ENCODE measurements around the gene LTF. TPM values are rescaled to one million over a fixed set of nuclear protein-coding genes. Genes with fewer than 3 reads are reported as not detected.
A peak's percentile ranks its signal among the peaks of the same experiment; 100 is the strongest.

The LTF gene
- total and polyA plus RNA-seq, 2 of the 13 experiments (the other 11 are each of a cell fraction or from before 2014, with no cell fraction given): not detected

GRCh38 chr3:46468753-46469600 lies 4.3 kb upstream of the LTF start (continued):
- TF ChIP-seq, protein P1, sequence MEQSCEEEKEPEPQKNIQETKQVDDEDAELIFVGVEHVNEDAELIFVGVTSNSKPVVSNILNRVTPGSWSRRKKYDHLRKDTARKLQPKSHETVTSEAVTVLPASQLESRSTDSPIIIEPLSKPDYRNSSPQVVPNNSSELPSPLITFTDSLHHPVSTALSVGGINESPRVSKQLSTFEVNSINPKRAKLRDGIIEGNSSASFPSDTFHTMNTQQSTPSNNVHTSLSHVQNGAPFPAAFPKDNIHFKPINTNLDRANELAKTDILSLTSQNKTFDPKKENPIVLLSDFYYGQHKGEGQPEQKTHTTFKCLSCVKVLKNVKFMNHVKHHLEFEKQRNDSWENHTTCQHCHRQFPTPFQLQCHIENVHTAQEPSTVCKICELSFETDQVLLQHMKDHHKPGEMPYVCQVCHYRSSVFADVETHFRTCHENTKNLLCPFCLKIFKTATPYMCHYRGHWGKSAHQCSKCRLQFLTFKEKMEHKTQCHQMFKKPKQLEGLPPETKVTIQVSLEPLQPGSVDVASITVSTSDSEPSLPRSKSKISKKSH (CRISPR knock-in tag; IDR thresholded peaks at IDR 0.05; ENCODE audit: borderline replicate concordance): no peak

DNA sequence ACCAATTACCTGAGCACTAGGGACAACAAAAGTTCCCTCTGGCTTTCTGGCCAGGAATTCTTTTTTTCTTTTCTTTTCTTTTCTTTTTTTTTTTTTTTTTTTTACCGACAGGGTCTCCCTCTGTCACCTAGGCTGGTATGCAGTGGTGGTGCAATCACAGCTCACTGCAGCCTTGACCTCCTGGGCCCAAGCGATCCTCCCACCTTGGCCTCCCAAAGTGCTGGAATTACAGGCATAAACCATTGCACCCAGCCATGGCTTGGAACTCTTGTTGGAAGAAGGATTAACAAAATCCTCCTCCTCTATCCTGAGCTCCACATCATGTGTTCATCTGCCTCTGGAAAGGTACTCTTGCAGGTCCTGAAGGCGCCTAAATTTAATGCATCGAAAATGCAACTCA lies 2.9 kb upstream of the LTF start:
- H3K9me3 ChIP-seq (ENCODE audit: low read length): no peaks in the 10 kb centered on the region
- intact Hi-C loops (cut with micrococcal nuclease; ENCODE audit: unreplicated experiment) (no loop called here), in situ Hi-C loops (cut with HindIII; ENCODE audit: extremely low pct_ligation_motif_present, low pct_unique_long_range_greater_than_20kb) (no loop called here)
- no peak overlapping the region for H2AFZ ChIP-seq (ENCODE audit: low read length)
- ChIA-PET POLR2A (no interaction called here), CTCF (ENCODE audit: low intra/inter-chr PET ratio, low total read pairs) (no interaction called here)
- H3K79me2 ChIP-seq (ENCODE audit: insufficient read depth, low read length): no peaks in the 10 kb centered on the region
- peaks cover 2 to 3% of the 10 kb centered on the region in 2 experiments; a peak in 2 of 5 replicates for H3K27me3 ChIP-seq (ENCODE audit: control insufficient read depth in 1 of 2, insufficient read depth in 2 of 2, low read length in 2 of 2)
- no TSS peak for BruUV-seq (replicated peaks)
- H3K27ac ChIP-seq (ENCODE audit: extremely low read length, insufficient read depth, low read length): no peak overlapping the region
- 45% methylated on average over 4 of the region's 4 CpGs for WGBS (ENCODE audit: low lambda C conversion rate)
- no peak for ATAC-seq
- no peak for FAIRE-seq
- no peak overlapping the region for H3K4me3 ChIP-seq (replicated peaks in 1 of 3; ENCODE audit: insufficient read depth in 1 of 3, low read depth in 2 of 3, low read length in 3 of 3)
- no peak overlapping the region for H3K9ac ChIP-seq (ENCODE audit: insufficient read depth, low read depth, low read length)
- no peak overlapping the region for H3K4me2 ChIP-seq (ENCODE audit: low read depth, low read length)
- no peaks in the 10 kb centered on the region for H4K20me1 ChIP-seq (ENCODE audit: insufficient read depth, low read length)
- no peaks in the 10 kb centered on the region for H3K4me1 ChIP-seq (ENCODE audit: insufficient read depth, low read length)
- no peak for DNase-seq (ENCODE audit: low spot score)
- H3K36me3 ChIP-seq (replicated peaks in 1 of 2; ENCODE audit: control insufficient read depth in 1 of 2, insufficient read depth in 2 of 2, low read length in 2 of 2): no peaks in the 10 kb centered on the region
- TF ChIP-seq GATAD2A (CRISPR knock-in tag; IDR thresholded peaks at IDR 0.05): no peak
- TF ChIP-seq, protein P2, sequence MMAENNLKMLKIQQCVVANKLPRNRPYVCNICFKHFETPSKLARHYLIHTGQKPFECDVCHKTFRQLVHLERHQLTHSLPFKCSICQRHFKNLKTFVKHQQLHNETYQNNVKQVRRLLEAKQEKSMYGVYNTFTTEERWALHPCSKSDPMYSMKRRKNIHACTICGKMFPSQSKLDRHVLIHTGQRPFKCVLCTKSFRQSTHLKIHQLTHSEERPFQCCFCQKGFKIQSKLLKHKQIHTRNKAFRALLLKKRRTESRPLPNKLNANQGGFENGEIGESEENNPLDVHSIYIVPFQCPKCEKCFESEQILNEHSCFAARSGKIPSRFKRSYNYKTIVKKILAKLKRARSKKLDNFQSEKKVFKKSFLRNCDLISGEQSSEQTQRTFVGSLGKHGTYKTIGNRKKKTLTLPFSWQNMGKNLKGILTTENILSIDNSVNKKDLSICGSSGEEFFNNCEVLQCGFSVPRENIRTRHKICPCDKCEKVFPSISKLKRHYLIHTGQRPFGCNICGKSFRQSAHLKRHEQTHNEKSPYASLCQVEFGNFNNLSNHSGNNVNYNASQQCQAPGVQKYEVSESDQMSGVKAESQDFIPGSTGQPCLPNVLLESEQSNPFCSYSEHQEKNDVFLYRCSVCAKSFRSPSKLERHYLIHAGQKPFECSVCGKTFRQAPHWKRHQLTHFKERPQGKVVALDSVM (CRISPR knock-in tag; IDR thresholded peaks at IDR 0.05): peak; percentile 59

Data from HepG2 (cell line).